Suprapubic skin (tissue), 4 donors: ENCODE data around the gene SLC5A4. TPM values are rescaled to one million over a fixed set of nuclear protein-coding genes. Genes with fewer than 3 reads are reported as not detected.

ENCODE experiments used
- DNase-seq, 2 donors: peaks; one replicate each; pipeline ENCODE4 v3.0.0-alpha.2; 2019; ENCODE audit warnings: low spot score in 2 of 2
- H3K27ac ChIP-seq: fragments of 200-600 bp; sonication (generic); one replicate; pipeline ENCODE4 v1.5.1; 2019
- H3K27me3 ChIP-seq: fragments of 200-600 bp; sonication (generic); one replicate; pipeline ENCODE4 v1.5.1; 2019
- H3K36me3 ChIP-seq: fragments of 200-600 bp; sonication (generic); one replicate; pipeline ENCODE4 v1.5.1; 2019
- H3K4me1 ChIP-seq: fragments of 200-600 bp; sonication (generic); one replicate; pipeline ENCODE4 v1.5.1; 2019
- H3K4me3 ChIP-seq: fragments of 200-600 bp; sonication (generic); one replicate; pipeline ENCODE4 v1.5.1; 2019; ENCODE audit warnings: mild to moderate bottlenecking
- H3K9me3 ChIP-seq: fragments of 200-600 bp; sonication (generic); one replicate; pipeline ENCODE4 v1.5.1; 2019
- CTCF ChIP-seq, 2 donors: fragments of 200-600 bp in 1 of 2; fragments of 450-650 bp in 1 of 2; sonication (generic) in 1 of 2; IDR thresholded peaks; one replicate each; pipeline ENCODE4 v1.5.1; 2016 to 2019; ENCODE audit warnings: antibody characterized with exemption in 2 of 2, mild to moderate bottlenecking in 1 of 2, moderate library complexity in 1 of 2
- EP300 ChIP-seq: sonication (generic); formaldehyde crosslinking; IDR thresholded peaks from one replicate; pipeline ENCODE4 v1.6.1; 2017; ENCODE audit warnings: antibody characterized with exemption
- POLR2A ChIP-seq, 2 donors: fragments of 450-650 bp; IDR thresholded peaks; one replicate each; pipeline ENCODE4 v1.6.1; 2017; ENCODE audit warnings: antibody characterized with exemption in 2 of 2, mild to moderate bottlenecking in 2 of 2, moderate library complexity in 2 of 2
- POLR2AphosphoS5 ChIP-seq, 3 donors: sonication (generic); formaldehyde crosslinking; IDR thresholded peaks; one replicate each; pipeline ENCODE4 v1.6.1; 2017; ENCODE audit warnings: antibody characterized with exemption in 3 of 3
- WGBS: methylation state at CpG from one replicate; pipeline ENCODE4 v1.1.5; 2018; 5-methylcytosine and 5-hydroxymethylcytosine counted together
- total RNA-seq, 4 donors: library from RNA; depleted of rRNA; stranded (reverse); fragments of >200 nt; gene quantifications; one replicate each; pipeline ENCODE4 v1.1.0, GENCODE V29; 2016

The SLC5A4 gene
- total RNA-seq, 4 donors from 2014 or later, result 0.38 TPM; not detected in 3

- DNase-seq, result no peak
- 69% methylated on average over 29 of the region's 41 CpGs for WGBS
- H3K27me3 ChIP-seq, result peaks cover 48% of the 10 kb centered on the region
- no peaks in the 10 kb centered on the region for H3K36me3 ChIP-seq
- no peak within 1 kb of the TSS for H3K27ac ChIP-seq
- H3K4me1 ChIP-seq, result peaks cover 21% of the 10 kb centered on the region
- TF ChIP-seq POLR2AphosphoS5 (IDR thresholded peaks at IDR 0.05) (no peak), CTCF (IDR thresholded peaks at IDR 0.05) (no peak), POLR2A (IDR thresholded peaks at IDR 0.05) (no peak), EP300 (no peak)
- H3K4me3 ChIP-seq, result peak within 1 kb of the TSS; percentile 4
- H3K9me3 ChIP-seq, result no peaks in the 10 kb centered on the region
These were observed 50.1 kb downstream of the SLC5A4 start, which contains the start of gene RFPL2 for GRCh38 chr22:32204856-32205722. Gene RFPL2, minus strand, starts transcription at chr22:32205073. Its CDS starts 2,622 bp downstream, at chr22:32202451.

DNA sequence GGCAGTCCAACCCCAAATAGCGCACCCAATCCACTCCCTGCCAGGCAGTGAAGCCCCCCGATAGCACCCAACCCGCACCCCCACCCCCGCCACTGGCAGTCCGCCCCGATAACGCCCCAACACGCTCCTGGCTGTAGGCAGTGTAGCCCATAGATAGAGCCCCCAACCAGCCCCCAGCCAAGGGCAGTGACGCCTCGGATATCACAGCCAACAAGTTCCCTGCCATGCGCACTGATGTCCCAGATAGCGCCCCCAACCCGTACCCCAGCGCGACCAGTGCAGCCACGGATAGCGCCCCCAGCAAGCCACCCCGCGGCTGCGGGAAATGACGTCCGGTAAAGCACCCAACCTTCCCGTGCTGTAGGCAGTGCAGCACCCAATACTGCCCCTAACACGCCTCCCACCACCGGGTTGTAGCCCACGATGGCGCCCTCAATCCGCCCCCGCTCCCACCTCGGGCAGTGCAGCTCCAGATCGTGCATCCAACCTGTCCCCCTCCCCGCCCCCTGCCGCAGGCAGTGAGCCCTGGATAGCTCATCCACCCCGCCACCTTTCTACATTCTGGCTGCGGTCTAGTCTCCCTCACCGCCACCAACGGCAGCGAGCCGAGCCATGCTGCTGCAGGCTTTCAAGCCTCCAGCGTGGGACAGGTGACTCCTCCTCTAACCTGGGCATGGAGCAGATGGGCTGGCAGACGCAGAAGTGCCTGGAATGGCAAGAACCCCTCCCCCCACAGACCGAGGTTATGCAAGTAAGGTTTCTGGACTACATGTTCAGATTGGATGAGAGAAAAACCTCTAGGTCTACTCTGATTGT is 50.9 kb downstream of the SLC5A4 start:
- Histone ChIP-seq H3K4me3 (peak overlapping the region; percentile 4), H3K36me3 (no peaks in the 10 kb centered on the region), H3K27me3 (peaks cover 48% of the 10 kb centered on the region), H3K9me3 (no peaks in the 10 kb centered on the region), H3K4me1 (peaks cover 21% of the 10 kb centered on the region), H3K27ac (no peak overlapping the region)
- TF ChIP-seq CTCF (IDR thresholded peaks at IDR 0.05) (no peak), POLR2AphosphoS5 (IDR thresholded peaks at IDR 0.05) (no peak), POLR2A (IDR thresholded peaks at IDR 0.05) (no peak), EP300 (no peak)
- no peak for DNase-seq
- 46% methylated on average over 33 of the region's 42 CpGs for WGBS

- Histone ChIP-seq H3K4me3 (peak overlapping the region; percentile 29), H3K36me3 (no peaks in the 10 kb centered on the region), H3K4me1 (peaks cover 21% of the 10 kb centered on the region), H3K27ac (no peak overlapping the region), H3K9me3 (no peaks in the 10 kb centered on the region), H3K27me3 (peaks cover 55% of the 10 kb centered on the region)
- TF ChIP-seq CTCF (IDR thresholded peaks at IDR 0.05) (no peak), POLR2AphosphoS5 (IDR thresholded peaks at IDR 0.05) (no peak), EP300 (no peak), POLR2A (IDR thresholded peaks at IDR 0.05) (no peak)
- 32% methylated on average over 28 of the region's 53 CpGs for WGBS
- no peak for DNase-seq
These were observed 51.7 kb downstream of the SLC5A4 start for GRCh38 chr22:32203181-32204039.

- peaks cover 21% of the 10 kb centered on the region for H3K4me1 ChIP-seq
- no peaks in the 10 kb centered on the region for H3K9me3 ChIP-seq
- peak overlapping the region; percentile 29 for H3K4me3 ChIP-seq
- H3K36me3 ChIP-seq, result no peaks in the 10 kb centered on the region
- no peak for TF ChIP-seq EP300
- TF ChIP-seq CTCF (IDR thresholded peaks at IDR 0.05), result peak; percentile 12 to 41
- WGBS, result 6% methylated on average over 9 of the region's 29 CpGs
- H3K27me3 ChIP-seq, result peaks cover 55% of the 10 kb centered on the region
- no peak overlapping the region for H3K27ac ChIP-seq
- no peak for DNase-seq
These were observed 52.5 kb downstream of the SLC5A4 start for GRCh38 chr22:32202539-32203180.
